Smooth muscle cell (in vitro differentiated cells): Measurements from ENCODE around the gene DGKD. TPM values are rescaled to one million over a fixed set of nuclear protein-coding genes. Genes with fewer than 3 reads are reported as not detected.
A peak's percentile ranks its signal among the peaks of the same experiment; 100 is the strongest.

Experiments used
- DNase-seq: peaks from one replicate; lab custom pipeline; 2025; ENCODE audit not compliant: unreplicated experiment; lab: John Stamatoyannopoulos, UW
- H2AFZ ChIP-seq: fragments of 200-600 bp; sonication (generic); 2 replicates; pipeline ENCODE4 v1.6.0; 2016; ENCODE audit warnings: antibody characterized with exemption, low read depth, mild to moderate bottlenecking
- H3F3A ChIP-seq: fragments of 200-600 bp; sonication (generic); 2 replicates; pipeline ENCODE4 v1.6.0; 2017; ENCODE audit warnings: antibody characterized with exemption, low read depth
- H3K27ac ChIP-seq: fragments of 200-600 bp; sonication (generic); 2 replicates; pipeline ENCODE4 v1.5.1; 2016; ENCODE audit warnings: low read depth, mild to moderate bottlenecking
- H3K27me3 ChIP-seq: fragments of 200-600 bp; sonication (generic); 2 replicates; pipeline ENCODE4 v1.6.1; 2016; ENCODE audit warnings: low read depth, mild to moderate bottlenecking
- H3K36me3 ChIP-seq: fragments of 200-600 bp; sonication (generic); 2 replicates; pipeline ENCODE4 v1.5.1; 2016; ENCODE audit warnings: low read depth
- H3K4me1 ChIP-seq: fragments of 200-600 bp; sonication (generic); 2 replicates; pipeline ENCODE4 v1.5.1; 2016; ENCODE audit warnings: low read depth
- H3K4me2 ChIP-seq: fragments of 200-600 bp; sonication (generic); 2 replicates; pipeline ENCODE4 v1.6.0; 2016; ENCODE audit warnings: mild to moderate bottlenecking
- H3K4me3 ChIP-seq: fragments of 200-600 bp; sonication (generic); 2 replicates; pipeline ENCODE4 v1.5.1; 2016; ENCODE audit warnings: mild to moderate bottlenecking
- H3K79me2 ChIP-seq: fragments of 200-600 bp; sonication (generic); 2 replicates; pipeline ENCODE4 v1.6.0; 2016; ENCODE audit warnings: low read depth, mild to moderate bottlenecking
- H3K9ac ChIP-seq: fragments of 200-600 bp; sonication (generic); 2 replicates; pipeline ENCODE4 v1.6.0; 2016; ENCODE audit warnings: low read depth
- H3K9me3 ChIP-seq: fragments of 200-600 bp; sonication (generic); replicated peaks from 2 replicates; pipeline ENCODE4 v1.5.1; 2016; ENCODE audit warnings: low read depth
- H4K20me1 ChIP-seq: fragments of 200-600 bp; sonication (generic); 2 replicates; pipeline ENCODE4 v1.6.0; 2016; ENCODE audit warnings: low read depth
- CTCF ChIP-seq: fragments of 200-600 bp; sonication (generic); IDR thresholded peaks from 2 replicates; pipeline ENCODE4 v1.5.1; 2017; ENCODE audit warnings: borderline replicate concordance, mild to moderate bottlenecking, antibody characterized with exemption; ENCODE audit not compliant: insufficient read depth, poor library complexity, severe bottlenecking
- WGBS: methylation state at CpG from one replicate; pipeline ENCODE4 v1.1.7; 2016; ENCODE audit warnings: low lambda C conversion rate; 5-methylcytosine and 5-hydroxymethylcytosine counted together
- polyA plus RNA-seq: library from polyadenylated mRNA; unstranded; fragments of >200 nt; fragmentation: Nextera tagmentation; extraction: Ambion mirVana; gene quantifications from 2 replicates; pipeline ENCODE4 v1.2.1, GENCODE V29; 2016
- total RNA-seq: library from RNA; depleted of rRNA; stranded (reverse); fragments of >200 nt; gene quantifications from 2 replicates; pipeline ENCODE4 v1.2.3, GENCODE V29; 2014

DGKD gene
- total and polyA plus RNA-seq, 2 experiments from 2014 or later, result 12.2 to 14.2 TPM

GRCh38 chr2:233450864-233451575 lies 96.7 kb downstream of the DGKD start:
- no peaks in the 10 kb centered on the region for H3K79me2 ChIP-seq
- peaks cover 3% of the 10 kb centered on the region for H3K4me1 ChIP-seq
- H4K20me1 ChIP-seq, result no peaks in the 10 kb centered on the region
- no peak for DNase-seq
- no peak overlapping the region for H3K9ac ChIP-seq
- H3K36me3 ChIP-seq, result no peaks in the 10 kb centered on the region
- no peaks in the 10 kb centered on the region for H3K27me3 ChIP-seq
- H3K9me3 ChIP-seq, result no peaks in the 10 kb centered on the region
- H3K4me2 ChIP-seq, result no peak overlapping the region
- H2AFZ ChIP-seq, result no peak overlapping the region
- no peaks in the 10 kb centered on the region for H3F3A ChIP-seq
- 96% methylated on average over 22 of the region's 22 CpGs for WGBS
- no peak for TF ChIP-seq CTCF
- H3K27ac ChIP-seq, result peak overlapping the region; percentile 13
- no peak overlapping the region for H3K4me3 ChIP-seq

GRCh38 chr2:233451950-233452349 lies 97.7 kb downstream of the DGKD start:
- WGBS, result 32% methylated on average over 9 of the region's 9 CpGs

GRCh38 chr2:233453111-233453915 lies 99.0 kb downstream of the DGKD start:
- WGBS, result 90% methylated on average over 10 of the region's 10 CpGs
- H3K79me2 ChIP-seq, result no peaks in the 10 kb centered on the region
- no peak for TF ChIP-seq CTCF
- H3K4me2 ChIP-seq, result no peak overlapping the region
- peaks cover 5% of the 10 kb centered on the region for H3K36me3 ChIP-seq
- H3F3A ChIP-seq, result no peaks in the 10 kb centered on the region
- H3K27me3 ChIP-seq, result no peaks in the 10 kb centered on the region
- DNase-seq, result no peak
- no peak overlapping the region for H3K4me3 ChIP-seq
- H3K9me3 ChIP-seq, result no peaks in the 10 kb centered on the region
- peaks cover 3% of the 10 kb centered on the region for H3K4me1 ChIP-seq
- no peak overlapping the region for H3K9ac ChIP-seq
- H4K20me1 ChIP-seq, result no peaks in the 10 kb centered on the region
- H2AFZ ChIP-seq, result no peak overlapping the region
- H3K27ac ChIP-seq, result no peak overlapping the region

More at GRCh38 chr2:233451950-233452349, 97.7 kb downstream of the DGKD start:
- TF ChIP-seq CTCF, result no peak
- H3K27me3 ChIP-seq, result no peaks in the 10 kb centered on the region
- no peaks in the 10 kb centered on the region for H3K79me2 ChIP-seq
- H3K9me3 ChIP-seq, result no peaks in the 10 kb centered on the region
- H2AFZ ChIP-seq, result no peak overlapping the region
- no peaks in the 10 kb centered on the region for H4K20me1 ChIP-seq
- peaks cover 5% of the 10 kb centered on the region for H3K36me3 ChIP-seq
- no peak for DNase-seq
- no peak overlapping the region for H3K4me3 ChIP-seq
- H3K4me1 ChIP-seq, result peaks cover 3% of the 10 kb centered on the region
- peak overlapping the region; percentile 4 for H3K4me2 ChIP-seq
- peak overlapping the region; percentile 13 for H3K27ac ChIP-seq
- no peaks in the 10 kb centered on the region for H3F3A ChIP-seq
- H3K9ac ChIP-seq, result no peak overlapping the region
